Ishikawa (cell line): Measurements from ENCODE around the gene CNTF.

Experiments
- CEBPB ChIP-seq: IDR thresholded peaks from 2 replicates; pipeline ENCODE4 v1.6.1; 2012
- CREB1 ChIP-seq: IDR thresholded peaks from 2 replicates; pipeline ENCODE4 v1.6.1; 2012; ENCODE audit warnings: low read depth
- EGR1 ChIP-seq: IDR thresholded peaks from 2 replicates; pipeline ENCODE4 v1.6.1; 2012
- EP300 ChIP-seq: IDR thresholded peaks from 2 replicates; pipeline ENCODE4 v1.6.1; 2012; ENCODE audit warnings: borderline replicate concordance
- FOXM1 ChIP-seq: IDR thresholded peaks from 2 replicates; pipeline ENCODE4 v1.6.1; 2012; ENCODE audit warnings: low read depth, borderline replicate concordance
- NFIC ChIP-seq: IDR thresholded peaks from 2 replicates; pipeline ENCODE4 v1.6.1; 2012
- RAD21 ChIP-seq: IDR thresholded peaks from 2 replicates; pipeline ENCODE4 v1.6.1; 2012; ENCODE audit warnings: low read depth
- TAF1 ChIP-seq: IDR thresholded peaks from 2 replicates; pipeline ENCODE4 v1.6.1; 2012; ENCODE audit warnings: low read depth, mild to moderate bottlenecking
- TCF12 ChIP-seq: IDR thresholded peaks from 2 replicates; pipeline ENCODE4 v1.6.1; 2012; ENCODE audit warnings: low read depth
- TEAD4 ChIP-seq: IDR thresholded peaks from 2 replicates; pipeline ENCODE4 v1.6.1; 2012
- YY1 ChIP-seq: IDR thresholded peaks from 2 replicates; pipeline ENCODE4 v1.6.1; 2012; ENCODE audit warnings: low read depth
- ZBTB7A ChIP-seq: IDR thresholded peaks from 2 replicates; pipeline ENCODE4 v1.6.1; 2012; ENCODE audit warnings: low read depth
- TF ChIP-seq, protein P1 (sequence below): IDR thresholded peaks from 2 replicates; pipeline ENCODE4 v1.6.1; 2012
- TF ChIP-seq, protein P2 (sequence below): IDR thresholded peaks from 2 replicates; pipeline ENCODE4 v1.6.1; 2012; ENCODE audit warnings: low read depth, mild to moderate bottlenecking
- TF ChIP-seq, protein P3 (sequence below): IDR thresholded peaks from 2 replicates; pipeline ENCODE4 v1.6.1; 2012

Gene CNTF

DNA sequence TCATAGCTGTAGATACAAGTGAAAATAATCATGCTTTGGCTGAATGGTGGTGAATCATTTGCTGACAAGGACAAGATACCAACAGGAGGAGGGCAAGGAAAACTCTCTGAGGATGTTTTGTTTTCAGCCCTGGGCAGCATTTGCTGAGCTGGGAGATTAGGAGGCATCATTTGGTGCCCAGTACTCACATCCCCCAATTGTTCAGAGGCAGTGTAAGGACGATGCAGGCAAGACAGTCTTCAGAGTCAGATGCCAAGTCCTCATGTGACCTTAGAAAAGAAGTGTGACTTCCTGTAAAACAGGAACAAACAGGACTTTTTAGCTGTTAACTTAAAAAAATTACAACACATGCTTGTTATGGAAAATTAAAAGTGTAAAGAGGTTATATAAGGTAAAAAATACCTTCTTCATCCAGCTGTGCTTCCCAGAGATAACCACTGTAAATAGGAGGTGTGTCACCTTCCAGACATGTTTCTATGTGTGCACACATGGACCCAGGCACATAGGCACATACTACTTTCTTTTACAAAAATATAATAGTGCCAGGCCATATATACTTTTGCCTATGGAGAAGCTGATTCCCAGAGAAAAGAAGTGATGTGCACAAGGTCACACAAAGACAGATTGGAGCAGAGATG is 18.0 kb downstream of the CNTF start:
- no peak for TF ChIP-seq TAF1

DNA sequence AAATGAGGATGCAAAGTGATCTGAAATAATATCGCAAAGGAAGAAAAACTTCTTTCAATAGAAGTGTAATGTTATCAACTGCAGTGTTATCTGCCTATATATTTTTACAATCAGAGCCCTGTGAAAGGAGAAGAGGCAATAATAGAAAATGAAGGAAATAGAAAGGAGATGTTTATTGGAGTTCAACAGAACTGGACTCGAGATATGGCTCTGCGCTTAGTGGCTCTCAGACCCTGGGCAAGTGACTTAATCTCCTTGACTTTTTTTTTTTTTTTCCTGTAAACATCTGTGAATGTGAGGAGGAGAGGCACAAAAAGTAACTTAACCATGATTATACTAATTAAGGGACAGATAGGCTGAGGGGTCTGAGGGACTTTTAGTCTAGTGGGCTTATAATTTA is 18.9 kb downstream of the CNTF start:
- no peak for TF ChIP-seq NFIC

DNA sequence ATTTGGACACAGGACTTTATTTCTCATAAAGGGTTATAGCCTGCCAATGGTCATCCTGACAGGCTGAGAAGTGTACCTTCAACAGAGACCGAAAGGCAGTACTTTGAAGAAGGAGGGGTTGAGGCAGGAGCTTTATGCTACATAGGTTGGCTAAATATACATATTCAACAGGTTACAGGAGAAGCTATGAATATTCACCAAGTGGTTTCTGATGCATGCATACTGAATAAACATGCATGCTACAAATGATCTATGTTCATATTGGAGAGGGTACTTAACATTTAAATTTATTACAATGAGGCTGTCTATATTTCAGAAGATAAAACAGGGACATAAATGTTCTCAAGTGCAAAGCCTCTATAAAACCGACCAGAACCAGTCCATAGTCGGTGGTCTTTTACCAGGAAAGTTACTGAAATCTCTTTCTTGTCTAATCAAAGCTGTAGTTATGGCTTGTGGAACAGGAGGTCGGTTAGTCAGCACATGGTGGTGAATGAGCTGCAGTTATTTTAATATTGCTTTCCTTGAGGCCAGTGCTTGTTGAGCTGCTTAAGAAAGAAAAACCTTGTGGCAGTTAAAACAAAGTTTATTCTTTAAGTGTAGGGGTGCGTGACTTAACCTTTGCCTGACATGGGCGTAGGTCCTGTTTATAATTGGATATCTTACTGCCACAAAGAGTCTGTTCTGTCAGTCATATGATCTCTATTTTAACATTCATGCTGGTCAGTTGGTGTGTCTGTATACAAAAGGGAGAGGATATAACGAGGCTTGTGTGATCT is 19.5 kb downstream of the CNTF start:
- TF ChIP-seq EGR1: no peak
- TF ChIP-seq RAD21: no peak
- TF ChIP-seq CREB1: no peak
- TF ChIP-seq TAF1: no peak
- no peak for TF ChIP-seq YY1
- TF ChIP-seq TCF12: no peak
- no peak for TF ChIP-seq TEAD4
- TF ChIP-seq, protein P1, sequence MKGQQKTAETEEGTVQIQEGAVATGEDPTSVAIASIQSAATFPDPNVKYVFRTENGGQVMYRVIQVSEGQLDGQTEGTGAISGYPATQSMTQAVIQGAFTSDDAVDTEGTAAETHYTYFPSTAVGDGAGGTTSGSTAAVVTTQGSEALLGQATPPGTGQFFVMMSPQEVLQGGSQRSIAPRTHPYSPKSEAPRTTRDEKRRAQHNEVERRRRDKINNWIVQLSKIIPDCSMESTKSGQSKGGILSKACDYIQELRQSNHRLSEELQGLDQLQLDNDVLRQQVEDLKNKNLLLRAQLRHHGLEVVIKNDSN: no peak
- TF ChIP-seq, protein P2, sequence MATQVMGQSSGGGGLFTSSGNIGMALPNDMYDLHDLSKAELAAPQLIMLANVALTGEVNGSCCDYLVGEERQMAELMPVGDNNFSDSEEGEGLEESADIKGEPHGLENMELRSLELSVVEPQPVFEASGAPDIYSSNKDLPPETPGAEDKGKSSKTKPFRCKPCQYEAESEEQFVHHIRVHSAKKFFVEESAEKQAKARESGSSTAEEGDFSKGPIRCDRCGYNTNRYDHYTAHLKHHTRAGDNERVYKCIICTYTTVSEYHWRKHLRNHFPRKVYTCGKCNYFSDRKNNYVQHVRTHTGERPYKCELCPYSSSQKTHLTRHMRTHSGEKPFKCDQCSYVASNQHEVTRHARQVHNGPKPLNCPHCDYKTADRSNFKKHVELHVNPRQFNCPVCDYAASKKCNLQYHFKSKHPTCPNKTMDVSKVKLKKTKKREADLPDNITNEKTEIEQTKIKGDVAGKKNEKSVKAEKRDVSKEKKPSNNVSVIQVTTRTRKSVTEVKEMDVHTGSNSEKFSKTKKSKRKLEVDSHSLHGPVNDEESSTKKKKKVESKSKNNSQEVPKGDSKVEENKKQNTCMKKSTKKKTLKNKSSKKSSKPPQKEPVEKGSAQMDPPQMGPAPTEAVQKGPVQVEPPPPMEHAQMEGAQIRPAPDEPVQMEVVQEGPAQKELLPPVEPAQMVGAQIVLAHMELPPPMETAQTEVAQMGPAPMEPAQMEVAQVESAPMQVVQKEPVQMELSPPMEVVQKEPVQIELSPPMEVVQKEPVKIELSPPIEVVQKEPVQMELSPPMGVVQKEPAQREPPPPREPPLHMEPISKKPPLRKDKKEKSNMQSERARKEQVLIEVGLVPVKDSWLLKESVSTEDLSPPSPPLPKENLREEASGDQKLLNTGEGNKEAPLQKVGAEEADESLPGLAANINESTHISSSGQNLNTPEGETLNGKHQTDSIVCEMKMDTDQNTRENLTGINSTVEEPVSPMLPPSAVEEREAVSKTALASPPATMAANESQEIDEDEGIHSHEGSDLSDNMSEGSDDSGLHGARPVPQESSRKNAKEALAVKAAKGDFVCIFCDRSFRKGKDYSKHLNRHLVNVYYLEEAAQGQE: no peak
- TF ChIP-seq FOXM1: no peak
- TF ChIP-seq ZBTB7A: no peak
- TF ChIP-seq, protein P3, sequence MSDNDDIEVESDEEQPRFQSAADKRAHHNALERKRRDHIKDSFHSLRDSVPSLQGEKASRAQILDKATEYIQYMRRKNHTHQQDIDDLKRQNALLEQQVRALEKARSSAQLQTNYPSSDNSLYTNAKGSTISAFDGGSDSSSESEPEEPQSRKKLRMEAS: no peak
- TF ChIP-seq EP300: no peak
- TF ChIP-seq NFIC: no peak
- no peak for TF ChIP-seq CEBPB

DNA sequence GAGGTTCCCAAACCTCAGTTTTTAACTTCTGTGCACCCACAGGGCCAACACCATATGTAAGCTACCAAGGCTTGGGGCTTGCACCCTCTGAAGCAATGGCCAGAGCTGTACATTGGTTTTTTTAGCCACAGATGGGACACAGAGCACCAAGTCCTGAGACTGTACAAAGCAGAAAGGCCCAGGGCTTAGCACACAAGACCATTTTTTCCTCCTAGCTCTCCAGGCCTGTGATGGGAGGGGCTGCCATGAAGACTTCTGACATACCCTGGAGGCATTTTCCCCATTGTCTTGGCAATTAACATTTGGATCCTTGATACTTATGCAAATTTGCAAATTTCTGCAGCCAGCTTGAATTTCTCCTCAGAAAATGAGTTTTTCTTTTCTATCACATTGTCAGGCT is 23.4 kb downstream of the CNTF start:
- no peak for TF ChIP-seq YY1
- TF ChIP-seq CREB1: no peak
- no peak for TF ChIP-seq ZBTB7A
- no peak for TF ChIP-seq TAF1
- no peak for TF ChIP-seq RAD21

DNA sequence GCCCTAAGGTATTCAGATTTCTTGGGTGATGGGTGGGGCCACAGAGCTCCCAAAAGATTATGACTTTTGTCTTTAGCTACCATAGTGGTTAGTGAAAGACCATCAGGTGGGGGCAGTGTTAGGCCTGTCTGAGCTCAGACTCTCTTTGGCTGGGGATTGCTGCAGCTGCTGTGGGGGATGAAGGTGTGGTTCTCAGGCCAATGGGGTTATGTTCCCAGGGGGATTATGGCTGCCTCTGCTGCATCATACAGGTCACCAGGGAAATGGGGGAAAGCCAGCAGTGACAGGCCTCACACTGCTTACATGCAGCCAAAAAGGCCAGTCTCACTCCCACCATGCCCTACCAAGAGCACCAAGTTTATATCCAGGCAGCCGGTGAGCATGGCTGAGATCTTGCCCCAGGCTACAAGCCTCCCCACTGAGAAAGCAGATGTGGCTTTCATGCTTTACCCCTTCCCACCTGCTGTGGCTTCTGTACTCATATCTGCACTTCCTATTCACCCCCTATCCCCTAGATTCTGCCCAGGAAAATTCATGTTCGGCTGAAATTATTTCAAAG is 24.8 kb downstream of the CNTF start:
- TF ChIP-seq ZBTB7A (no peak), TEAD4 (no peak), TCF12 (no peak), CEBPB (no peak), NFIC (no peak), TAF1 (no peak), EP300 (no peak), CREB1 (no peak), YY1 (no peak), FOXM1 (no peak), RAD21 (no peak), EGR1 (no peak)
- TF ChIP-seq, protein P1: no peak
- TF ChIP-seq, protein P3: no peak
- TF ChIP-seq, protein P2: no peak

DNA sequence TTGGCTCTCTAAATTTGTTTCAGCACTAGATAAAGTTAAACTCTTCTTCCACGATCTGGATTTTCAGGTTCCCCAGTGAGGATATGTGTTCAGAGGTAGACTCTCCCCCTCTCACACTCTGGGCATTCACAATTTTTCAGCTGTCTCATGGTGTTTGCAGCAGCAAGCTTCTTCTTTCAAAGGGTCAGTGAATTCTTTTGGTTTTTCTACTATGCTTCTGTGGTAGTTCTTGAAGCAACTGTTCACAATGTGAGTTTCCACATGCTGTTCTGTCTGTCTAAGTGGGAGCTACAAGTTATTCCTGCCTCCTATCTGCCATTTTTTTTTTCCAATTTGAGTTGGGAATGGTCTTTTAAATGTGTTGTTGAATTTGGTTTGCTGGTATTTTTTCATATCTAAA is 25.4 kb downstream of the CNTF start:
- no peak for TF ChIP-seq EP300
- no peak for TF ChIP-seq TCF12
- no peak for TF ChIP-seq EGR1
- TF ChIP-seq FOXM1: no peak
- TF ChIP-seq, protein P1: no peak
- no peak for TF ChIP-seq YY1
- no peak for TF ChIP-seq TEAD4
- TF ChIP-seq CREB1: no peak
- no peak for TF ChIP-seq NFIC
